Vagina (tissue), 2 donors: Measurements from ENCODE around the gene CFAP90. TPM values are rescaled to one million over a fixed set of nuclear protein-coding genes. Genes with fewer than 3 reads are reported as not detected.

ENCODE experiments used
- DNase-seq, 2 donors: peaks; one replicate each; pipeline ENCODE4 v3.0.0-alpha.2; 2017; ENCODE audit errors: extremely low spot score in 2 of 2
- H3K27ac ChIP-seq: fragments of 200-600 bp; sonication (generic); one replicate; pipeline ENCODE4 v1.5.1; 2019
- H3K27me3 ChIP-seq: fragments of 200-600 bp; sonication (generic); one replicate; pipeline ENCODE4 v1.5.1; 2019
- H3K36me3 ChIP-seq, 2 donors: fragments of 200-600 bp; sonication (generic); one replicate each; pipeline ENCODE4 v1.5.1; 2017 to 2019
- H3K4me1 ChIP-seq: fragments of 200-600 bp; sonication (generic); one replicate; pipeline ENCODE4 v1.5.1; 2019
- H3K4me3 ChIP-seq, 2 donors: fragments of 200-600 bp; sonication (generic); 1 replicate in 1 of 2; 2 replicates in 1 of 2; pipeline ENCODE4 v1.5.1; 2016 to 2019
- H3K9me3 ChIP-seq: fragments of 200-600 bp; sonication (generic); one replicate; pipeline ENCODE4 v1.5.1; 2019
- POLR2A ChIP-seq, 2 donors: fragments of 450-650 bp; IDR thresholded peaks; one replicate each; pipeline ENCODE4 v1.6.1; 2017; ENCODE audit warnings: antibody characterized with exemption in 2 of 2, mild to moderate bottlenecking in 2 of 2, moderate library complexity in 2 of 2
- POLR2AphosphoS5 ChIP-seq, 2 donors: sonication (generic); formaldehyde crosslinking; IDR thresholded peaks; one replicate each; pipeline ENCODE4 v1.9.0; 2017; ENCODE audit warnings: antibody characterized with exemption in 2 of 2, mild to moderate bottlenecking in 2 of 2, low read depth in 1 of 2; ENCODE audit not compliant: insufficient read depth in 1 of 2
- intact Hi-C: fragments of 100-400 bp; cut with DNase I; formaldehyde crosslinking; loops from one replicate; pipeline ENCODE4 v1.15.1; 2023
- total RNA-seq: library from RNA; depleted of rRNA; stranded (reverse); fragments of >200 nt; gene quantifications from one replicate; pipeline ENCODE4 v1.2.3, GENCODE V29; 2016
- TF ChIP-seq, protein P1 (sequence below), 3 experiments: fragments of 450-650 bp in 2 of 3; fragments of 200-600 bp in 1 of 3; sonication (generic) in 1 of 3; IDR thresholded peaks; one replicate each; pipeline ENCODE4 v1.5.1; 2017 to 2019; ENCODE audit warnings: antibody characterized with exemption in 3 of 3, mild to moderate bottlenecking in 2 of 3, moderate library complexity in 2 of 3

Gene CFAP90
- total RNA-seq, 1 donor from 2014 or later = 2.5 TPM

DNA sequence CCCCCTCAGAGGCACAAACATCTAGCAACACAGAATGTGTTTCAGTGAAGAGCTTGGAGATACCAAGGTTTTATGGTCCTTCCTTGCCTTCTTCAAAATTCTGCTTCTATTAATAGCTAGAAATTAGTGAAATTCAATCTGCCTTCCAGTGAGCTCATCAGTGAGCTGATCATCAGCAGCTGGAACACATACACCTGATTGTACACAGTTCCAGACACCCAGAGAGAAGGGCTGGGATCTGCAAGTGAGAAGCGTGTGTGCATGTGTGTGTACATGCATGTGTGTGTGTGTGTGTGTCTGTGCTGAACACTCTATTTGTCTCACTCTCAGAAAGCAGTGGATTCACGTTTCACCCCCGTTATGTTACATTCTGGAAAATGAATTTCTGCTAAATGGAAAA is 28.5 kb downstream of the CFAP90 start:
- intact Hi-C loops = no loop called here
- H3K27me3 ChIP-seq = no peaks in the 10 kb centered on the region
- TF ChIP-seq, protein P1, sequence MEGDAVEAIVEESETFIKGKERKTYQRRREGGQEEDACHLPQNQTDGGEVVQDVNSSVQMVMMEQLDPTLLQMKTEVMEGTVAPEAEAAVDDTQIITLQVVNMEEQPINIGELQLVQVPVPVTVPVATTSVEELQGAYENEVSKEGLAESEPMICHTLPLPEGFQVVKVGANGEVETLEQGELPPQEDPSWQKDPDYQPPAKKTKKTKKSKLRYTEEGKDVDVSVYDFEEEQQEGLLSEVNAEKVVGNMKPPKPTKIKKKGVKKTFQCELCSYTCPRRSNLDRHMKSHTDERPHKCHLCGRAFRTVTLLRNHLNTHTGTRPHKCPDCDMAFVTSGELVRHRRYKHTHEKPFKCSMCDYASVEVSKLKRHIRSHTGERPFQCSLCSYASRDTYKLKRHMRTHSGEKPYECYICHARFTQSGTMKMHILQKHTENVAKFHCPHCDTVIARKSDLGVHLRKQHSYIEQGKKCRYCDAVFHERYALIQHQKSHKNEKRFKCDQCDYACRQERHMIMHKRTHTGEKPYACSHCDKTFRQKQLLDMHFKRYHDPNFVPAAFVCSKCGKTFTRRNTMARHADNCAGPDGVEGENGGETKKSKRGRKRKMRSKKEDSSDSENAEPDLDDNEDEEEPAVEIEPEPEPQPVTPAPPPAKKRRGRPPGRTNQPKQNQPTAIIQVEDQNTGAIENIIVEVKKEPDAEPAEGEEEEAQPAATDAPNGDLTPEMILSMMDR (IDR thresholded peaks at IDR 0.05) = no peak
- no peak for TF ChIP-seq POLR2A (IDR thresholded peaks at IDR 0.05)
- TF ChIP-seq POLR2AphosphoS5 (IDR thresholded peaks at IDR 0.05; ENCODE audit: insufficient read depth in 1 of 2, low read depth in 1 of 2) = no peak
- no peaks in the 10 kb centered on the region for H3K4me1 ChIP-seq
- DNase-seq = no peak
- no peaks in the 10 kb centered on the region for H3K36me3 ChIP-seq
- H3K27ac ChIP-seq = no peak overlapping the region
- no peak overlapping the region for H3K4me3 ChIP-seq
- no peaks in the 10 kb centered on the region for H3K9me3 ChIP-seq

DNA sequence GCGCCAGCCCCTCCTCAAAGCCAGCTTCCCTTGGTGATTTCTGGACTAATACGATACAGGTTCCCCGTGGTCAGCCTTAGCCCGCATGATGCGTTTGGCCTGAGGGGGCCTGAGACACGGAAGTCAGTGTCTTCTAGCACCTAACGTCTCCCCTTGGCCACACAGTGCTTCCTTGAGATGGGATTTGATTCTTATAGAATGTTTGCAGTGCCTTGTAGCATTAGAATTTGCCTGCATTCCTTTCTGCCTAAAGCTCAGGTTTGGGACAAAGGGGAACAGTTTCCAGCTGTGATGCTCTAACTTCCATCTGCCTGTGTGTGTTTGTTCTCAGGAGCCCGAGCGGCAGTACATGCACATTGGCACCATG is 34.4 kb downstream of the CFAP90 start:
- intact Hi-C loops = no loop called here
- DNase-seq = no peak
- H3K27ac ChIP-seq = no peak overlapping the region
- TF ChIP-seq POLR2A (IDR thresholded peaks at IDR 0.05) (no peak), POLR2AphosphoS5 (IDR thresholded peaks at IDR 0.05; ENCODE audit: insufficient read depth in 1 of 2, low read depth in 1 of 2) (no peak)
- TF ChIP-seq, protein P1 (IDR thresholded peaks at IDR 0.05) = no peak
- H3K36me3 ChIP-seq = no peaks in the 10 kb centered on the region
- H3K4me3 ChIP-seq = no peak overlapping the region
- H3K4me1 ChIP-seq = no peaks in the 10 kb centered on the region
- H3K27me3 ChIP-seq = no peaks in the 10 kb centered on the region
- H3K9me3 ChIP-seq = no peaks in the 10 kb centered on the region

DNA sequence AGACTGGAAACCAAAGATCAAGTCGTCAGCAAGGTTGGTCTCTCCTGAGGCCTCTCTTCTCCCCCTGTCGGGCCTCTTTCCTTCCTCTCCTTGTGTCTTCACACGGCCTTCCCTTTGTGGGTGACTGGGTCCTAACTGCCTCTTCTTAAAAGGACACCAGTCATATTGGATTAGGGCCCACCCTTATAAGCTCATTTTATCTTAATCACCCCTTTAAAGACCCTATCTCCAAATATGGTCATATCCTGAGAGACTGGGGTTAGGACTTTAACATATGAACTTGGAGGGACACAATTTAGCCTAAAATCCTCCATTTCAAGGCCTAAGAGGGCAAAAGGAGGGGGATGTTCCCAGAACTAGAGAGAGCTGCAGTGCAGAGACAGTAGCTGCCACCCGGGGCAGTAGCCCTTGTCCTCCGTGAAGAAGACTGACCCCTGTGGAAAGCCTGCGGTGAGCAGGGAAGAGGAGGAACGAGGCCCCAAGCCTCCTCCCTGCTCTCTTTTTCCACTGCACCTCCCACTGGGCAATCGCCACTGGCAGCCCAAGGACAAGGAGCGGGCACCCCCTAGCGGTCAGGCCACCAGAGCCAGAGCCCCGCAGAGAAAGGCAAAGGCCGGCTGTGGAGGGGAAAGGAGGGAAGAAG is 34.9 kb downstream of the CFAP90 start:
- H3K27me3 ChIP-seq = no peaks in the 10 kb centered on the region
- no peak for DNase-seq
- no peaks in the 10 kb centered on the region for H3K4me1 ChIP-seq
- no peaks in the 10 kb centered on the region for H3K36me3 ChIP-seq
- intact Hi-C loops = no loop called here
- TF ChIP-seq POLR2AphosphoS5 (IDR thresholded peaks at IDR 0.05; ENCODE audit: insufficient read depth in 1 of 2, low read depth in 1 of 2) (peak in 1 of 2 donors; percentile 22), POLR2A (IDR thresholded peaks at IDR 0.05) (no peak)
- TF ChIP-seq, protein P1 (IDR thresholded peaks at IDR 0.05) = peak; percentile 38 to 75 (median 68)
- H3K9me3 ChIP-seq = no peaks in the 10 kb centered on the region
- no peak overlapping the region for H3K27ac ChIP-seq
- no peak overlapping the region for H3K4me3 ChIP-seq

DNA sequence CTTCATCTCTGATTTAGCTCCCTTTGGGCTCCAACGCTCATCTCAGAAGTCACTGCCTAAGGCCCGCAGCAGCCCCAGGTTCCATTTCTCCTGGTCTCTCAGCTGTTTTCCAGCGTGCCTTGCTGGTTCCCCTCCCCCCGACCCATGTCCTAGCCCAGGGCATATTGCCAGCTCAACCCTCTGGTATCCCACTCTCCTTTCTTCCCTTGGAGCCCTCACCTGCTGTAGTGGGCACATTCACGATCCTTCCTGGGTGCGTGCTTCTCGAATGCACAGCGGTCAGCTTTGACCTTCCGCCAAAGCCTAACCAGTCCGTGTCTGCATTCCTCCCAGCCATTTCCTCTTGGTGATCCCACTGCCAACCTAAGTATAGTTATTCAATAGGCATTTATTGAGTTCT is 36.1 kb downstream of the CFAP90 start:
- TF ChIP-seq POLR2A (IDR thresholded peaks at IDR 0.05) (no peak), POLR2AphosphoS5 (IDR thresholded peaks at IDR 0.05; ENCODE audit: insufficient read depth in 1 of 2, low read depth in 1 of 2) (no peak)
- TF ChIP-seq, protein P1 (IDR thresholded peaks at IDR 0.05) = no peak
- no peaks in the 10 kb centered on the region for H3K36me3 ChIP-seq
- H3K4me3 ChIP-seq = no peak overlapping the region
- intact Hi-C loops = no loop called here
- H3K4me1 ChIP-seq = no peaks in the 10 kb centered on the region
- H3K9me3 ChIP-seq = no peaks in the 10 kb centered on the region
- DNase-seq = no peak
- H3K27ac ChIP-seq = no peak overlapping the region
- no peaks in the 10 kb centered on the region for H3K27me3 ChIP-seq

DNA sequence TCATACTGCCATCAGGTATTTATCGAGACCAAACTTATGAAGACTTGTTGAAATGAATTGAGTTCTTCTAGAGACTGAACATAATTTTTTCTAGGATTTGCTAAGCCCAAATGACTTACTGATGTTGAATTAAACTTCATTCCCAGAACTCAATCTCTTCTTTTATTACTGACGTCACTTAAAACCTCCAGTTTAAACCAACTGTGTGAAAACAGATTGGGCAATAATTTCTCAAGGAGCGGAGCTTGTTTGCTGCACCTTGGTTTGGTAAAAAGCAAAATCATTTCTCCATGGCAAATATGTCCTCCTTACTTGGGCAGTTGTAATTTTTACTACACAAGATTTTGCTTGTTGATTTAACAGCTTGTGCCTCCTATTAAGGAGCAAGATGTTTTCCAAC is 37.4 kb downstream of the CFAP90 start:
- Histone ChIP-seq H3K4me1 (no peaks in the 10 kb centered on the region), H3K4me3 (no peak overlapping the region), H3K27me3 (no peaks in the 10 kb centered on the region), H3K36me3 (no peaks in the 10 kb centered on the region), H3K27ac (peak overlapping the region; percentile 14), H3K9me3 (no peaks in the 10 kb centered on the region)
- DNase-seq = no peak
- intact Hi-C loops = no loop called here
- TF ChIP-seq POLR2A (IDR thresholded peaks at IDR 0.05) (no peak), POLR2AphosphoS5 (IDR thresholded peaks at IDR 0.05; ENCODE audit: insufficient read depth in 1 of 2, low read depth in 1 of 2) (no peak)
- TF ChIP-seq, protein P1 (IDR thresholded peaks at IDR 0.05) = no peak
